ENCODE data around the gene FLII. TPM values are rescaled to one million over a fixed set of nuclear protein-coding genes. Genes with fewer than 3 reads are reported as not detected.

FLII gene
- total RNA-seq, 1 experiment from 2014 or later = 225 TPM

DNA sequence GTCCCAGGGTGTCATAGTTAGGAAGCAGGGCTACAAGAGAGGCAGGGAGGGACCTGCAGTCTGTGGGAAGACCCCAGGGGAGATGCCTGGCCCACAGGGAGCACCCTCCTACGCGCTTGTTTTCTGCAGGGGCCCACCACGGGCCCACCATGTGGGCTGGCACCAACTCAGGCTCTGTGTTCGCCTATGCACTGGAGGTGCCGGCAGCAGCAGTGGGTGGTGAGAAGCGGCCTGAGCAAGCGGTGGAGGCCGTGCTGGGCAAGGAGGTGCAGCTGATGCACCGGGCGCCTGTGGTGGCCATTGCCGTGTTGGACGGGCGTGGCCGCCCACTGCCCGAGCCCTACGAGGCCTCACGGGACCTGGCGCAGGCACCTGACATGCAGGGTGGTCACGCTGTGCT is 18.1 kb downstream of the FLII start:
- H3K4me3 ChIP-seq (ENCODE audit: insufficient read depth, low read depth, low read length) = no peak overlapping the region
- DNase-seq = no peak
- H3K36me3 ChIP-seq (replicated peaks; ENCODE audit: control insufficient read depth, insufficient read depth, low read length) = peaks cover 31% of the 10 kb centered on the region
- no peaks in the 10 kb centered on the region for H3K27me3 ChIP-seq (ENCODE audit: control insufficient read depth, insufficient read depth, low read length)

DNA sequence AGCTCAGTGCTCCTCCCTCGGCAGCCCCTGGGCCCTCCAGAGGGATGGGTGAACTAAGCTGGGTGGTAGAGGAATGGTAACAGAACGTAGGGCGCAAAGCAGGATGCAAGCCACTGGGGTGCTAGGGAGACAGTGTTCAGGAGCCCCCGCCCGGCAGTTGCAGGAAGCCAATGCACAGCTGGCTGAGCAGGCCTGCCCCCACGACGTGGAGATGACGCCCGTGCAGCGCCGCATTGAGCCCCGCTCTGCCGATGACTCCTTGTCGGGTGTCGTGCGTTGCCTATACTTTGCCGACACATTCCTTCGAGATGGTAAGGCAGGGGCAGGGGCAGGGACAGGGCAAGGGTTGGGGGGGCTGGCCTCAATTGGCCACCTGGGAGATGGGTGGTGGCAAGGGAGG is 20.2 kb downstream of the FLII start:
- Histone ChIP-seq H3K36me3 (replicated peaks; ENCODE audit: control insufficient read depth, insufficient read depth, low read length) (peaks cover 25% of the 10 kb centered on the region), H3K4me3 (ENCODE audit: insufficient read depth, low read depth, low read length) (no peak overlapping the region), H3K27me3 (ENCODE audit: control insufficient read depth, insufficient read depth, low read length) (no peaks in the 10 kb centered on the region)
- DNase-seq = no peak

DNA sequence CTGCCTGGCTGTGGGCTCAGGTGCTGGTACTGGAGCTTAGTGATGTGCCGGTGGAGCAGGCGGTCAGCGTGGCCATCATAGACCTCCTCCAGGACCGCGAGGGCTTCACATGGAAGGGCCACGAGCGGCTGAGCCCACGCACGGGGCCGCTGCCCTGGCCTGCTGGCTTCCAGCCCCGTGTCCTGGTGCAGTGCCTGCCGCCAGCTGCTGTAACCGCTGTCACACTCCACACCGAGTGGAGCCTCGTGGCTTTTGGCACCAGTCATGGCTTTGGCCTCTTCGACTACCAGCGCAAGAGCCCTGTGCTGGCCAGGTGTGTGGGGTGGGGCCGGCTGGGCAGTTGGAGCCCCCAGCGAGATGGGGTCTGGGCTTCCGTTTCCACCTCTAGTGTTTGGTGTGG is 21.1 kb downstream of the FLII start:
- no peaks in the 10 kb centered on the region for H3K27me3 ChIP-seq (ENCODE audit: control insufficient read depth, insufficient read depth, low read length)
- peaks cover 24% of the 10 kb centered on the region for H3K36me3 ChIP-seq (replicated peaks; ENCODE audit: control insufficient read depth, insufficient read depth, low read length)
- H3K4me3 ChIP-seq (ENCODE audit: insufficient read depth, low read depth, low read length) = no peak overlapping the region
- DNase-seq = no peak

DNA sequence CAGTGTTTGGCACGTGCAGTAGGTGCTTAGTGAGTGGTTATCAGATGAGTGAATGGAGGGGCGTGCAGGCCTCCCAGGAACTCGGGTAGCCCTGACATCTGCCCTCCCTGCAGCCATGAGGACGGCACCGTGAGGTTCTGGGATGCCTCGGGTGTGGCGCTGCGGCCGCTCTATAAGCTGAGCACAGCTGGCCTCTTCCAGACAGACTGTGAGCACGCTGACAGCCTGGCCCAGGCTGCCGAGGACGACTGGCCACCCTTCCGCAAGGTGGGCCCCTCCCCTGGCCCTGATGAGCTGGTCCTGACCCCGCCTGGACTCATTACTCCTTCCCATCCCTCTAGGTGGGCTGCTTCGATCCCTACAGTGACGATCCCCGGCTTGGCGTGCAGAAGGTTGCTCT is 22.0 kb downstream of the FLII start:
- H3K4me3 ChIP-seq (ENCODE audit: insufficient read depth, low read depth, low read length) = no peak overlapping the region
- DNase-seq = no peak
- no peaks in the 10 kb centered on the region for H3K27me3 ChIP-seq (ENCODE audit: control insufficient read depth, insufficient read depth, low read length)
- peaks cover 23% of the 10 kb centered on the region for H3K36me3 ChIP-seq (replicated peaks; ENCODE audit: control insufficient read depth, insufficient read depth, low read length)

DNA sequence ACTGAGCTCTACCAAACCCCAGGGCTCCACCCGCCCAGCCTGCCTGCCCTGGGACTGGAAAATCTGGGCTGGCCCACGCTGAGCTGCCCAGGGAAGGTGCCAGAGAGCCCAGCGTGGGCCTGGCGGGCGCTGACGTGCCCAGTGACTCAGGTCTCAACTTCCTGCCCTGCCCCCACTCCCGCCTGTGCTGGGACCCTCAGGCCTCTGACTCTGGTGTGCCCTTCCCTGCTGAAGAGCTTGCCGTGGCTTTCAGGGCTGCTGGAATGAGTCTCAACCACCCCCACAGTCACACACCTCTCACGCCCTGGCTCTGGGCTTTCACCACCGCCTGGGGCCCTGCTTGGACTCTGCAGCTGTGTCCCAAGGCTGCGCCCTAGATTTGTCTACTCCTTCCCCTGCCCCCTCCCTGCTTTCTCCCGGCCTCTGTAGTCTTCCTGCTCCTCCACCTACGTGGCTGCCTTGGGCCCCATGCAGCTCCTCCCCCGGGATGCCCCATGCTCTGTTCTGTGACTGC is 22.7 kb downstream of the FLII start:
- Histone ChIP-seq H3K36me3 (replicated peaks; ENCODE audit: control insufficient read depth, insufficient read depth, low read length) (peaks cover 22% of the 10 kb centered on the region), H3K4me3 (ENCODE audit: insufficient read depth, low read depth, low read length) (no peak overlapping the region)

DNA sequence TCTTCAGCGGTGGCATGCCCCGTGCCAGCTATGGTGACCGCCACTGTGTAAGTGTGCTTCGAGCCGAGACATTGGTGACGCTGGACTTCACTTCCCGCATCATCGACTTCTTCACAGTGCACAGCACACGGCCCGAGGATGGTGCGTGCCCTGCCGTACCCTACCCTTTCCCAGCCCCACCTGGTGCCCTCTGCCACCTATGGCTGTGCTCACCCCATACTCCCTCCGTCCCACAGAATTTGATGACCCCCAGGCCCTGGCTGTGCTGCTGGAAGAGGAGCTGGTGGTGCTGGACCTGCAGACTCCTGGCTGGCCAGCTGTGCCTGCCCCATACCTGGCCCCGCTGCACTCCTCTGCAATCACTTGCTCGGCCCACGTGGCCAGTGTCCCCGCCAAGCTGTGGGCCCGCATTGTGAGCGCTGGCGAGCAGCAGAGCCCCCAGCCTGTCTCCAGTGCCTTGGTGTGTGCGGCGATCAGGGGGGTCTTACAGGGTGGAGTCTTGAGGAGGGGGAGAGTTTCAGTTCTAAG is 23.6 kb downstream of the FLII start:
- Histone ChIP-seq H3K27me3 (ENCODE audit: control insufficient read depth, insufficient read depth, low read length) (no peaks in the 10 kb centered on the region), H3K4me3 (ENCODE audit: insufficient read depth, low read depth, low read length) (no peak overlapping the region), H3K36me3 (replicated peaks; ENCODE audit: control insufficient read depth, insufficient read depth, low read length) (peaks cover 22% of the 10 kb centered on the region)
- DNase-seq = no peak

More for the DNA sequence above, 22.7 kb downstream of the FLII start:
- H3K27me3 ChIP-seq (ENCODE audit: control insufficient read depth, insufficient read depth, low read length) = no peaks in the 10 kb centered on the region
- DNase-seq = no peak

DNA sequence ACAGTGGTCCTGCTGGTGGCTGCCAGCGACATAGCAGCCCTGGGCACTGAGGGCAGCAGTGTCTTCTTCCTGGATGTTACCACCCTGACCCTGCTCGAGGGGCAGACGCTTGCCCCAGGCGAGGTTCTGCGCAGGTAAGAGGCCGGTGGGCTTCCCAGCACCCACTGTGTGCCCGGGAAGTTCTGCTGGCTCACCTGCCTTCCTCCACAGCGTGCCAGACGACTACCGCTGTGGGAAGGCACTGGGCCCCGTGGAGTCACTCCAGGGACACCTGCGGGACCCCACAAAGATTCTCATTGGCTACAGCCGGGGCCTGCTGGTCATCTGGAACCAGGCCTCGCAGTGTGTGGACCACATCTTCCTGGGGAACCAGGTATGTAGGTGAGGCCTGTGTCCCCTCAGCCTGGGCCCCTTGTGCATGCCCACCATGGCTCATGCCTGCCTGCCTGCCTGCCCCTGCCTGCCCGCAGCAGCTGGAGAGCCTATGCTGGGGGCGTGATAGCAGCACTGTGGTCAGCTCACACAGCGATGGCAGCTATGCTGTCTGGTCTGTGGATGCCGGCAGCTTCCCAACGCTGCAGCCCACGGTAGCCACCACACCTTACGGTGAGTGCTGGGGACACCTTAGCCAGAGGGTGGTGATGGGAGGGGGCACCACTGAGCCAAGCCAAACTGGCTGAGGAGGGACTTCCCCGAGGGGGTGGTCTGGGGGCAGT is 24.6 kb downstream of the FLII start:
- no peak overlapping the region for H3K4me3 ChIP-seq (ENCODE audit: insufficient read depth, low read depth, low read length)
- no peaks in the 10 kb centered on the region for H3K27me3 ChIP-seq (ENCODE audit: control insufficient read depth, insufficient read depth, low read length)
- DNase-seq = no peak
- peaks cover 20% of the 10 kb centered on the region for H3K36me3 ChIP-seq (replicated peaks; ENCODE audit: control insufficient read depth, insufficient read depth, low read length)

DNA sequence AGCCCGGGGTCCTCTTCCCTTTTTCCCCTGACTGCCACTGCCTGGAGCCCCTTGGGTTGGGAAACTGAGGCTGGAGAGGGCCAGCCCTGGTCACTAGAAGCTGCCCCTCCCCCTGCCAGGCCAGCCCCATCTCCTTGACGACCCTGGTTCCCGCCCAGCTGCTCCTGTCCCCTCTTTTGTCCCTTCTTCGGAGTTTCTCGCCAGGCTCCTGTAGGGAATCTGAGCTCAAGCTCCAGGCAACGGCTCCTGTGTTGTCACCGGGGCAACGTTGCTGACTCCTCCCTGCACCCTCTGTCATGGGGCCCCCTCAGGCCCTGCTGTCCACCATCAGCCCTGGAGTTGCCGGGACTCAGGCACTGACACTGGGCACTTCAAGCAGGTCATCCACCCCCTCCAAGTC is 27.4 kb downstream of the FLII start:
- peak; percentile 69 for DNase-seq
- H3K36me3 ChIP-seq (replicated peaks; ENCODE audit: control insufficient read depth, insufficient read depth, low read length) = peaks cover 10% of the 10 kb centered on the region
- no peak overlapping the region for H3K4me3 ChIP-seq (ENCODE audit: insufficient read depth, low read depth, low read length)
- H3K27me3 ChIP-seq (ENCODE audit: control insufficient read depth, insufficient read depth, low read length) = no peaks in the 10 kb centered on the region

DNA sequence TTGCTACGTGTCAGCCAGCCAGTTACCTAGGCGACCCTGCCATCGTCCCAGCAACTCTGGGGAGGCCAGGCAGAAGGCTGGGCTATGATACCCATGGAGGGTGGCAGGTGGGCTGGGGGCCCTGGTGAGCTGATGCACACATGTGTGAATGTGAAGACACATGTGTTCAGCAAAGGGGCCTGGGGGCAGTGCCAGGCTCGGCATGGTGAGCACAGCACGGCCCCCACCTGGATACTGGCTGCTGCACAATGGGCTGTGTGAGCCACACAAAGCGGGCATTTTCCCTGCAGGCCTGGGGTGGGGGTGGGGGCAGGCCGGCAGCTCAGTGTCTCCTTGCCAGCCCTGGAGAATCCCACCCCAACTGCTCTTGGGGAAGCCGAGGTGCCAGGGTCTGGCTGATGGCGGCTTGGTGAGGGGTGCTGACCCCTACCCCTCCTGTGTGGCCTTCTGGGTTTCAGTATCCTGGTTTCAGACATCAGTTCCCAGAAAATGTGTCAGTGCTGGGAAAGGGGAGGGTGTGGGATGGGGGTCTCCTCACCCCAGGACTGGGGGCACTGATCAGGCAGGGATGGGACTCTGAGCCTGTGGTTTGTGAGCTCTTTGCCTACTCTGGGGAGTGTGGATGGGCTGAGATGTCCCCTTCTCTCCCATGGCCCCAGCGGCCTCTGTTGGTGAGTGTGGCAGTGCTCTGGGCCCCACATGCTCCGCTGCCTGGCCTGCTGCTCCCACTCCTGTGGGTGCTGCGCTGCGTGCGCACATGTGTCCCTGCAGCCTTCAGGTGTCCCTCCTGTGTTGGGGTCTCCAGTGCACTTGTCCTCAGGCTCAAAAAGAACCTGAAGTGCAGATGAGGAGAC is 28.0 kb downstream of the FLII start:
- no peak overlapping the region for H3K4me3 ChIP-seq (ENCODE audit: insufficient read depth, low read depth, low read length)
- no peaks in the 10 kb centered on the region for H3K27me3 ChIP-seq (ENCODE audit: control insufficient read depth, insufficient read depth, low read length)
- H3K36me3 ChIP-seq (replicated peaks; ENCODE audit: control insufficient read depth, insufficient read depth, low read length) = peaks cover 9% of the 10 kb centered on the region
- no peak for DNase-seq

DNA sequence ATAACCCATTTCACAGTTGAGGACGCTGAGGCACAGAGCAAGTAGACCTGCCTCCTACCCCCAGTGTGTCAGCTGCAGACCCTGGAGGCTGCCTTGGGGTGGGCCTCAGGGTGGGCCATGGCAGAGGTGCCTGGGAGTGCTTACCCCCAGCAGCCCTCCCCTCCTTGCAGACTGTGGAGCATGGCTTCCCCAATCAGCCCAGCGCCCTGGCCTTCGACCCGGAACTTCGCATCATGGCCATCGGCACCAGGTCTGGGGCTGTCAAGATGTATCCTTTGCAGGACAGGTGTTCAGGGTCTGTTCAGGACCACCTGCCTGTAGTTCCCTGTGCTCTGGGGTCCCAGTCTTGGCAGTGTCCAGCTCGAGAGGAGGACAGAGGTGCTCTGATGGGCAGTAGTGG is 28.8 kb downstream of the FLII start:
- no peaks in the 10 kb centered on the region for H3K27me3 ChIP-seq (ENCODE audit: control insufficient read depth, insufficient read depth, low read length)
- no peak for DNase-seq
- no peak overlapping the region for H3K4me3 ChIP-seq (ENCODE audit: insufficient read depth, low read depth, low read length)
- peaks cover 6% of the 10 kb centered on the region for H3K36me3 ChIP-seq (replicated peaks; ENCODE audit: control insufficient read depth, insufficient read depth, low read length)

DNA sequence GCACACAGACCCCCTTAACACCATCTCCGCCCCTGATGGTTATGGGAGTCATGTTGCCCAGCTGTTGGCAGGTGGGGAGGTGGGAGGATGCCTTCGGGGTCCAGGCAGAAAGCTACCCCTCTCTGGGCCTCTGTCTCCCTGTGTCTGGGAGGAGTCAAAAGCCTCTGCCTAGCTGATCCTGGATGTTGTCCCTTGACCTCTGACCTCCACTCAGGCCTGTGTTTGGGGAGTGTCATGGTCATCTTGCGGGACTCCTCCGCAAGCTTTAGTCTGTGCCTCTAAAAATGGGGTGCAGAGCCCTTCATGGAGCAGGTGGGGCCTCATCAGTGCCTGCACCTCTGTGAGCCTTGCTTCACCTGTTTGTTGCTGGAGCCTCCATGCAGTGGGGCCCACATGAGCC is 29.3 kb downstream of the FLII start:
- Histone ChIP-seq H3K4me3 (ENCODE audit: insufficient read depth, low read depth, low read length) (no peak overlapping the region), H3K36me3 (replicated peaks; ENCODE audit: control insufficient read depth, insufficient read depth, low read length) (peaks cover 2% of the 10 kb centered on the region), H3K27me3 (ENCODE audit: control insufficient read depth, insufficient read depth, low read length) (no peaks in the 10 kb centered on the region)
- DNase-seq = no peak

DNA sequence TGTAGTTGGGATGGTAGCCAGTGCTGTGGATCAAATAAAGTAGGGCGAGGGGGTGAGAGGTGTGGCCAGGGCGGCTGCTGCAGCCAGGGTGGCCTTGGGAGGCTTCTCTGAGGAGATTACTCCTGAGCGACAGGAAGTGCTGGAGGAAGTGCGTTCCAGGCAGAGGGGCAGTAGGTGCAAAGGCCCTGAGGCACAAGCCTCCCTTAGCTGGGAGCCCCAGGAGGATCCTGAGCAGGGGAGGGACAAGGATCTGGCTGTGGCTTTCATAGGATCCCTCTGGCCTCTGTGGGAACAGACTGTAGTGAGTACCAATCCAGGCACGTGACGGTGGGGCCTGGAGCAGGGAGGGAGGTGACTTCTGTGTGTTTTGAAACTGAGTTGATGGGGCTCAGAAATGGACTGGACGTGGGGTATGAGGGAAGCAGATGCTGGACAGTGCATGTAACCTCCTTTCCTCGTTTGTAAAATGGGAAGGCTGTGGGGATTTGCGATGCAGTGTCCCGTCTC is 30.3 kb downstream of the FLII start:
- H3K36me3 ChIP-seq (replicated peaks; ENCODE audit: control insufficient read depth, insufficient read depth, low read length) = peaks cover 2% of the 10 kb centered on the region
- no peak for DNase-seq
- no peaks in the 10 kb centered on the region for H3K27me3 ChIP-seq (ENCODE audit: control insufficient read depth, insufficient read depth, low read length)
- no peak overlapping the region for H3K4me3 ChIP-seq (ENCODE audit: insufficient read depth, low read depth, low read length)

DNA sequence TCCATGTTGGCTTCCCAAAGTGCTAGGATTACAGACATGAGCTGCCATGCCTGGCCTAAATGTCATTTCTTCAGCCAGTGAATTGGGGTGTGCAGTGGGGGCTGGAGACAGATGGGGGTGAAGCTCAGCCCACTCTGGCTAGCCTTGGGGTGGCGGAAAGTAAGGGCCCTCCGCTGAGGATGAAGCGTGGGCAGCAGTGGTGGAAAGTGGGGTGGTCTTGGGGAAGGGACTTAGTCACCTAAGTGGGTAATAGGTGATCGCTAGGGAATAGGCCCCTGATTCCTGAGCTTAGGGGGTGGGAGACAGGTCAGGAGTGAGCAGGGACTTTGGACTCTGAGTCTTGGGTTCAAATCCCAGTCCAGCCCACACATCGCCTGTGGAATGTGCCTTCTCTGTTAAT is 30.9 kb downstream of the FLII start:
- Histone ChIP-seq H3K4me3 (ENCODE audit: insufficient read depth, low read depth, low read length) (no peak overlapping the region), H3K27me3 (ENCODE audit: control insufficient read depth, insufficient read depth, low read length) (no peaks in the 10 kb centered on the region), H3K36me3 (replicated peaks; ENCODE audit: control insufficient read depth, insufficient read depth, low read length) (peaks cover 2% of the 10 kb centered on the region)
- no peak for DNase-seq

DNA sequence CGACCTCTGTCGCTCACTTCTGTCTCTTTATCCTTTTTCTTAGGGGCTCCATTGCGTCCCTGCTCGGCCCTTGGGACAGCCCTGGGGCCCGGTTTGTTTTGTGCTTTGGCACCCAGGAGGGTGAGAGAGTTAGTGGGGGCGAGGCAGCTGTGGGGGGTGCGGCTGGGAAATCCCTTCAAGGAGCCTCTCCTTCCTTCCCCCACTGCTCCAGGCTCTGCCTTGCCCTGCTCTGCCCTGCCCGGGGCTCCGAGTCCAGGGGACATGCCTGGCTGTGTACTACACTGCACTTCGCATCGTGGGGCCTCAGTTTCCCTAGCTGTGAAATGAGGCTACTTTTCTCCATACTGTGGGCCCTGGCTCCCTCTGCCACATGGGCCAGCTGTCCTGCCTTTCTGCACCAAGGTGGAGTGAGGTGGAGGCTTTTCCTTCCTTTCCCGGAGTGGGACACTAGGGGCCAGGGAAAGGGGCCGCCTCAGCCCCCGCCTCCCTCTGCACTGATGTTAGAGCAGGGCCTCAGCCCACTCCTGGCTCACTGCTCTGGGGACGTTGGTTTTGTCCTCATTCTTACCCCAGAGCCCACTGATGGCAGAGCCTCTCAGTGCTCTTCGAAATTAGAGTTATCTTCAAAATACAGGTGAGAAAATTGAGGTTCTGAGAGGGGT is 32.1 kb downstream of the FLII start:
- no peaks in the 10 kb centered on the region for H3K27me3 ChIP-seq (ENCODE audit: control insufficient read depth, insufficient read depth, low read length)
- H3K4me3 ChIP-seq (ENCODE audit: insufficient read depth, low read depth, low read length) = peak overlapping the region; percentile 90
- H3K36me3 ChIP-seq (replicated peaks; ENCODE audit: control insufficient read depth, insufficient read depth, low read length) = no peaks in the 10 kb centered on the region
- peak; percentile 72 for DNase-seq
